ENCODE results near the gene CTU1.

Gene CTU1

GRCh38 chr19:51114087-51114729 is 6.0 kb upstream of the CTU1 start:
- no peak for TF ChIP-seq POLR2A (IDR thresholded peaks at IDR 0.05; ENCODE audit: low read depth, low read length)
- no peak for TF ChIP-seq SPI1 (IDR thresholded peaks at IDR 0.05; ENCODE audit: low read depth, low read length)
- no peak for TF ChIP-seq PAX5 (IDR thresholded peaks at IDR 0.05; ENCODE audit: insufficient read depth, low read length, severe bottlenecking)
- no peak for TF ChIP-seq TAF1 (IDR thresholded peaks at IDR 0.05; ENCODE audit: low read depth, low read length)
- FAIRE-seq: no peak
- no peak for DNase-seq (ENCODE audit: insufficient read length, low spot score)

- DNase-seq (ENCODE audit: insufficient read length, low spot score) (no peak), FAIRE-seq (no peak)
- TF ChIP-seq TAF1 (IDR thresholded peaks at IDR 0.05; ENCODE audit: low read depth, low read length) (no peak), POLR2A (IDR thresholded peaks at IDR 0.05; ENCODE audit: low read depth, low read length) (no peak)
Measured at GRCh38 chr19:51111606-51112005, 3.4 kb upstream of the CTU1 start.

- no peak for TF ChIP-seq POLR2AphosphoS5 (IDR thresholded peaks at IDR 0.05; ENCODE audit: low read depth, low read length)
- TF ChIP-seq POLR2A (IDR thresholded peaks at IDR 0.05; ENCODE audit: low read depth, low read length): no peak
- TF ChIP-seq SPI1 (IDR thresholded peaks at IDR 0.05; ENCODE audit: low read depth, low read length): no peak
- TF ChIP-seq PAX5 (IDR thresholded peaks at IDR 0.05; ENCODE audit: insufficient read depth, low read length, severe bottlenecking): no peak
- TF ChIP-seq POU2F2 (IDR thresholded peaks at IDR 0.05; ENCODE audit: low read depth, low read length): no peak
- no peak for TF ChIP-seq TAF1 (IDR thresholded peaks at IDR 0.05; ENCODE audit: low read depth, low read length)
- FAIRE-seq (no peak), DNase-seq (ENCODE audit: insufficient read length, low spot score) (no peak)
Measured at GRCh38 chr19:51110666-51110971, 2.4 kb upstream of the CTU1 start.

- TF ChIP-seq PAX5 (IDR thresholded peaks at IDR 0.05; ENCODE audit: insufficient read depth, low read length, severe bottlenecking) (no peak), POLR2A (IDR thresholded peaks at IDR 0.05; ENCODE audit: low read depth, low read length) (no peak), TAF1 (IDR thresholded peaks at IDR 0.05; ENCODE audit: low read depth, low read length) (no peak), POLR2AphosphoS5 (IDR thresholded peaks at IDR 0.05; ENCODE audit: low read depth, low read length) (no peak), POU2F2 (IDR thresholded peaks at IDR 0.05; ENCODE audit: low read depth, low read length) (no peak), SPI1 (IDR thresholded peaks at IDR 0.05; ENCODE audit: low read depth, low read length) (no peak)
- FAIRE-seq: no peak
- no peak for DNase-seq (ENCODE audit: insufficient read length, low spot score)
Measured at GRCh38 chr19:51108805-51109146, 567 bp upstream of the CTU1 start.

- no peak for TF ChIP-seq TAF1 (IDR thresholded peaks at IDR 0.05; ENCODE audit: low read depth, low read length)
- TF ChIP-seq SPI1 (IDR thresholded peaks at IDR 0.05; ENCODE audit: low read depth, low read length): no peak
- TF ChIP-seq POLR2AphosphoS5 (IDR thresholded peaks at IDR 0.05; ENCODE audit: low read depth, low read length): no peak
- TF ChIP-seq POU2F2 (IDR thresholded peaks at IDR 0.05; ENCODE audit: low read depth, low read length): no peak
- no peak for TF ChIP-seq PAX5 (IDR thresholded peaks at IDR 0.05; ENCODE audit: insufficient read depth, low read length, severe bottlenecking)
- TF ChIP-seq POLR2A (IDR thresholded peaks at IDR 0.05; ENCODE audit: low read depth, low read length): no peak
- FAIRE-seq (no peak), DNase-seq (ENCODE audit: insufficient read length, low spot score) (no peak)
Measured at GRCh38 chr19:51107406-51108065, 673 bp downstream of the CTU1 start.

- FAIRE-seq (no peak), DNase-seq (ENCODE audit: insufficient read length, low spot score) (no peak)
- TF ChIP-seq SPI1 (IDR thresholded peaks at IDR 0.05; ENCODE audit: low read depth, low read length) (no peak), POU2F2 (IDR thresholded peaks at IDR 0.05; ENCODE audit: low read depth, low read length) (no peak), TAF1 (IDR thresholded peaks at IDR 0.05; ENCODE audit: low read depth, low read length) (no peak), PAX5 (IDR thresholded peaks at IDR 0.05; ENCODE audit: insufficient read depth, low read length, severe bottlenecking) (no peak), POLR2A (IDR thresholded peaks at IDR 0.05; ENCODE audit: low read depth, low read length) (no peak), POLR2AphosphoS5 (IDR thresholded peaks at IDR 0.05; ENCODE audit: low read depth, low read length) (no peak)
Measured at GRCh38 chr19:51103926-51104341, 4.3 kb downstream of the CTU1 start.

GRCh38 chr19:51102991-51103390 is 5.2 kb downstream of the CTU1 start:
- no peak for TF ChIP-seq SPI1 (IDR thresholded peaks at IDR 0.05; ENCODE audit: low read depth, low read length)
- FAIRE-seq: no peak
- no peak for DNase-seq (ENCODE audit: insufficient read length, low spot score)

GRCh38 chr19:51101171-51101865 is 6.9 kb downstream of the CTU1 start:
- no peak for TF ChIP-seq POLR2AphosphoS5 (IDR thresholded peaks at IDR 0.05; ENCODE audit: low read depth, low read length)
- FAIRE-seq (no peak), DNase-seq (ENCODE audit: insufficient read length, low spot score) (no peak)

- FAIRE-seq (no peak), DNase-seq (ENCODE audit: insufficient read length, low spot score) (no peak)
- TF ChIP-seq POLR2A (IDR thresholded peaks at IDR 0.05; ENCODE audit: low read depth, low read length) (no peak), PAX5 (IDR thresholded peaks at IDR 0.05; ENCODE audit: insufficient read depth, low read length, severe bottlenecking) (no peak), POLR2AphosphoS5 (IDR thresholded peaks at IDR 0.05; ENCODE audit: low read depth, low read length) (no peak), TAF1 (IDR thresholded peaks at IDR 0.05; ENCODE audit: low read depth, low read length) (no peak), POU2F2 (IDR thresholded peaks at IDR 0.05; ENCODE audit: low read depth, low read length) (no peak), SPI1 (IDR thresholded peaks at IDR 0.05; ENCODE audit: low read depth, low read length) (no peak)
Measured at GRCh38 chr19:51100601-51101000, 7.6 kb downstream of the CTU1 start.

- DNase-seq (ENCODE audit: insufficient read length, low spot score) (no peak), FAIRE-seq (no peak)
Measured at GRCh38 chr19:51099047-51099382, 9.2 kb downstream of the CTU1 start.

More at GRCh38 chr19:51099047-51099382, 9.2 kb downstream of the CTU1 start:
- TF ChIP-seq POLR2A (IDR thresholded peaks at IDR 0.05; ENCODE audit: low read depth, low read length) (no peak), SPI1 (IDR thresholded peaks at IDR 0.05; ENCODE audit: low read depth, low read length) (no peak)

Data from GM12891 (cell line).